Activated T-helper 17 cell treated with anti-CD3 and anti-CD28 coated beads, Interleukin-2, amount 50 U/mL, for 72 hours (primary cell): ENCODE data around the gene HCFC1. TPM values are rescaled to one million over a fixed set of nuclear protein-coding genes. Genes with fewer than 3 reads are reported as not detected.
A peak's percentile ranks its signal among the peaks of the same experiment; 100 is the strongest.

ENCODE experiments used
- ATAC-seq: fragments of 150-1000 bp; cut with Tn5 transposase; replicated peaks from 2 replicates; pipeline ENCODE4 v1.10.0; 2021; ENCODE audit warnings: mild to moderate bottlenecking, moderate library complexity
- H3K27ac Mint-ChIP-seq: one replicate; pipeline ENCODE4 v1.8.0; 2022; ENCODE audit warnings: mixed read lengths
- H3K27me3 Mint-ChIP-seq: one replicate; pipeline ENCODE4 v1.8.0; 2022; ENCODE audit warnings: mixed read lengths
- H3K36me3 Mint-ChIP-seq: one replicate; pipeline ENCODE4 v1.8.0; 2022; ENCODE audit warnings: low read depth, mild to moderate bottlenecking, mixed read lengths
- H3K4me1 Mint-ChIP-seq: one replicate; pipeline ENCODE4 v1.8.0; 2022; ENCODE audit warnings: mixed read lengths
- H3K4me3 Mint-ChIP-seq: one replicate; pipeline ENCODE4 v1.8.0; 2022; ENCODE audit warnings: mild to moderate bottlenecking, mixed read lengths
- H3K9me3 Mint-ChIP-seq: one replicate; pipeline ENCODE4 v1.8.0; 2022; ENCODE audit warnings: mixed read lengths
- total RNA-seq, 2 donors: library from RNA; stranded (reverse); gene quantifications; one replicate each; pipeline ENCODE4 v1.2.3, GENCODE V29; 2022

Gene HCFC1
- 100 to 1,000 TPM in 1 of 2 donors, 10 to 100 TPM in 1; 85.5 to 134 TPM for total RNA-seq

DNA sequence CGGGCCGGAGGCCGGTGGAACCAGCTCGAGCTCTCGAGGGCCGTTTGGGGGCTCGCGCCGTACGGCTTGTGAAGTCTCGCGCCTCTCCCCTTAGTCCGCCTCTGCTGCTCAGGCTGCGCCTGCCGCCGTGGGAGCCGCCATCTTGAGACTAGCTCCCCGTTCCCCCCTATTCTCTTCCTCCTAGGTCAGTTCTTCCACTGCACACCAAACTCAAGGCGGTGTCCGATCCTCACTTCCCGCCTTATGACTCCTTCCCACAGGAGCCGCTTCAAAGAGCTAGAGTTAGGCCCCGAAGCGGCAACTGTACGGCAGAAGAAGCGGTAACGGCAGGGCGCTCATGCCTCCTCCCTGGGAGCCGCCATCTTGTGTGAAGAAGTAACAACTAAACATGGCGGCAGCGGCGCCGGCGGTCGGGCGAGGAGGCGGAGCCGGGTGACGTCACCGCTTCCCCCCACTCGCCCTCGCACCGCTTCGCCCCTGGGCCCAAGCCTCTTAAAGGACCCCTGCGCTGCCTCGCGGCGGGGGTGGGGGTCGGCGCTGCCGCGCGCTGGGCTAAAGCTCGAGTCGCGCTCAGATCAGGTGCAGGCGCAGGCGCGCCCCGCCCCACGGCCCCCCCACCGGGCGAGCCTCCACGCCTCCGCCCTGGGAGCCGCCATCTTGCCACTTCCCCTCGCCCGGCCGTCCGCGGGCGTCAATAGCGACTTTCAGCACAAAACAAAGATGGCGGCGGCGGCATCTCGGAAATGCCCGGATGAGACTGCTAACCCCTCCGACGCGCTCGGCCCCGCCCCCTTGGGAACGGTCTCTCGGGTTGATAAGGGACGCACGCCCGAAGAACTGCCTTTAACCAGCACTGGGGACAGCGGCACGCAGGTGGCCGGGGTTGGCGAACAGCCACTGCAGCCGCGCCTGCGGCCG, at the start of gene HCFC1:
TSS of gene HCFC1 (minus strand) at position 369 of the 918 bp plus-strand sequence. CDS start 978 bp downstream, outside the sequence.
- H3K4me1 Mint-ChIP-seq: peaks cover 15% of the 10 kb centered on the region

GRCh38 chrX:154021131-154021611, 49.6 kb upstream of the HCFC1 start:
- ATAC-seq: peak; percentile 64
- Mint-ChIP-seq H3K27me3 (no peaks in the 10 kb centered on the region), H3K36me3 (peaks cover 39% of the 10 kb centered on the region), H3K4me3 (peak overlapping the region; percentile 91), H3K9me3 (no peaks in the 10 kb centered on the region), H3K4me1 (no peaks in the 10 kb centered on the region), H3K27ac (peak overlapping the region; percentile 50)

More for the DNA sequence above, at the start of gene HCFC1:
- Mint-ChIP-seq H3K9me3 (no peaks in the 10 kb centered on the region), H3K27me3 (no peaks in the 10 kb centered on the region), H3K27ac (peak within 1 kb of the TSS; percentile 92), H3K4me3 (peak within 1 kb of the TSS; percentile 90), H3K36me3 (peaks cover 46% of the 10 kb centered on the region)
- peak; percentile 48 for ATAC-seq

DNA sequence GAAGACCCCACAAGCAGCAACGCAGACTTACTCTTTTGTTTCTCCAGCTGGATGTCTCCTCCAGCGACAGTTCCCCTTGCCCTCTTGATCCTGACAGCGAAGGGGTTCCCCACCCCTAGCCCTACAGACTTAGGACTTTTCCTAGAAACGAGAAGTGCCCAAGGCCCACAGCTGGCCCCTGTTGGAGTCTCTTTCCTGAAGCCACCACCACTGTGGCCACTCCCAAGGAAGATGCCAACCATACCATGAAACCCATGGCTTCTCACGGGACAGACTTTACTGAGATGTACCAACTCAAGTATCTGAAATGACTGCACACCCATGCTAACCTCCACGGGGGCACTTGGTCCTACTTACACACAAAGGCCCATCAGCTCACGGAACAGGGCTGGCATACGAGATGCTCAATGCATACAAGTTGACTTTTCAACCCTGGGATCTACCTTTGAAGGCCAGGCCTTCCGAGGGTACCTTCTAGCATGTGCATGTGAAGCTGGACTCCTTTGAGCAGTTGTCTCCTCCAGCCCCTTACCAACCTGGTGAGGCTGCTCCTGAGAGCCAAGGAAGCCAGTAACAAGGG, 49.0 kb upstream of the HCFC1 start:
- Mint-ChIP-seq H3K4me3 (peak overlapping the region; percentile 91), H3K36me3 (peaks cover 45% of the 10 kb centered on the region), H3K9me3 (no peaks in the 10 kb centered on the region), H3K27ac (peak overlapping the region; percentile 96), H3K4me1 (no peaks in the 10 kb centered on the region), H3K27me3 (no peaks in the 10 kb centered on the region)
- ATAC-seq: peak; percentile 28

DNA sequence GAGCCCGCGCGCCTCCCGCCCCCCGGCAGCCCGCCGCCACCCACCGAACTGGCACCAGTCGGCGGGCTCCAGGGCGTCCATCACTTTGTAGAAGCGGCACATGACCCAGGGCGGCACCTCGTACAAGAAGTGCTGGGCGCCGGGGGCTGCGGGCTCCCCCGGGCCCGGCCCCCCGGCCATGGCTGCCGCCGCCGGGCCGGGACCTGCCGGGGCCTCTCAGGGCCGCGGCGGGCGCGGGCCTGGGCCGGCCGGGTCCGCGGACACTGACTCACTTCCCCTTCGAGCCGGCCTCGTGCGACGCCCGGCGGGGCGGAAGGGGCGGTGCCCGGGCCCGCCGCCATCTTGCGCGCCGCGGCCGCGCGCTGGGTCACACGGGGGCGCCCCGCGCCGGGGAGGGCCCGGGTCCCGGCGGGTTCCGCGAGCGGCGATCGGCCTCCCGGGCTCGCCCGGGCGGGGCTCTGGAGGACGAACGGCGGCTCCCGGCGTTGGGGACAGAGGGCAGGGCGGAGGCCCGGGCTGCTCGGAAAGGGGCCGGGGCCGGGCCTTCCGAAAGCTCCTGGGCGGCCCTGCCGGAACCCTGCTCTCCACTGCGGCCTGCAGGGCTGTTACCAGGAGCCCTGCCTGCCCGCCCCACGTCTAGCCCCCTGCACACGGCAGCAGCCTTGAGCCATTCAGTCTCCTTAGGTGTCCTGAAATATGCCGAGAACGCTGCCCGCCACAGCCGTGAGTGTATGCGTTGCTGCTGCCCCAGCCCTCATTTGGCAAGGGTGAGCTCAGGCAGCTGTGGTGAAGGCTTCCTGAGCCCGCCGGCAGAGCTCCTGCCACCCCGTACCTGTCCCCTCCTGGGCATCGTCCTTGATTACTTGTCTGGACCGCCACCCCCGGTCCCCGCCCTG, 48.3 kb upstream of the HCFC1 start, which contains the start of gene IRAK1:
TSS of gene IRAK1 (minus strand) at position 270 of the 896 bp plus-strand sequence. CDS start at position 180, 90 bp downstream.
- H3K4me1 Mint-ChIP-seq: no peaks in the 10 kb centered on the region
- ATAC-seq: peak; percentile 77
- peaks cover 49% of the 10 kb centered on the region for H3K36me3 Mint-ChIP-seq
- H3K4me3 Mint-ChIP-seq: peak within 1 kb of the TSS; percentile 91
- H3K27ac Mint-ChIP-seq: peak within 1 kb of the TSS; percentile 96
- no peaks in the 10 kb centered on the region for H3K27me3 Mint-ChIP-seq
- H3K9me3 Mint-ChIP-seq: no peaks in the 10 kb centered on the region

DNA sequence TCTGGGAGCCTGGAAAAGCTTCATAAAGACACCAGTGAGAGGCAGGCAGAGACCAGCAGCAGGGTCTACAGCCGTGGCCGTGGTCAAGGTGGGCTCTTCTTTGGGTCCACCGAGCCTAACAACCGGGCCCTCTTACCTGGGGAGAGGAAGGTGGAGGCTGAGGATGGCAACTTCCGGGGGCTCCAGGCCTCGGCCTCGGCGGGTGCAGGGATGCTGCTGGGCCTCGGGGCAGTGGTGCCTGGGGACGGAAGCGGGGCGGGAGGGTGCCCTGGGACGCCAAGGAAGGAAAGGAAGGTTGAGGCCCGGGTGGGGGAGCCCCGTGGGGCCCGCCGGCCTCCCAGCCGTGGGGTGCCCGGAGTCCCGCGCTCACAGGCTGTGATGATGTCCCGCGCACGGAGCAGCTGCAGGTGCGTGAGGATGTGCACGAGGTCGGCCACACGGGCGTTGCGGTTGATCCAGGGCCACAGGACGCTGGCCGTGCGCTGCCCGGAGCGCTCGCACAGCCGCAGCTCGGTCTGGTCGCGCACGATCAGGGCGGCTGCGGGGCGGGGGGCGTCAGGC, 47.5 kb upstream of the HCFC1 start:
- peaks cover 55% of the 10 kb centered on the region for H3K36me3 Mint-ChIP-seq

DNA sequence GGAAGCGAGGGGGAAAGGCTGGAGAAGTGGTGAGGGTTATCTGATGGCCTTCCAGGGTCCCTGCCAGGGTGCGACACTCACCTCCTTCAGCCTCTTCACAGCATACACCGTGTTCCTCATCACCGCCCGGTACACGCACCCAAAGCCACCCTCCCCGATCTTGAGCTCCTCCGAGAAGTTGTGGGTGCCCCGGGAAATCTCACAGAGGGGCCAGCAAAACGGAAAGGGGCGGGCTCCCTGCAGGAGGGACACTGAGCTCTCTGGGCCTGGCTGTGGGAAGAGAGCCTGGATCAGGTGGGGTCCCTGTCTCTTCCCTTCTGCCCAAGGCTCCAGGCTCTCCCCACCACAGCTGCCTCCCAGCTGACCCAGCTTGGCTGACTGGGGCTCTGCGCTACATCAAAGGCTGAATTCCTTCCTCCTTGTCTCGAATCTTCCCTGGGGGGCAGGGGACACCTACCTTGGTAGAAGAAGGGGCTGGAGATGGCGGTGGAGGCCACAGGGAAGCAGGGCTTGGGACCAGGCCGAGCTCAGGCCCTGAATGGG, 47.0 kb upstream of the HCFC1 start:
- Mint-ChIP-seq H3K9me3 (no peaks in the 10 kb centered on the region), H3K36me3 (peaks cover 58% of the 10 kb centered on the region), H3K27me3 (no peaks in the 10 kb centered on the region), H3K27ac (peak overlapping the region; percentile 88), H3K4me3 (peak overlapping the region; percentile 87), H3K4me1 (no peaks in the 10 kb centered on the region)
- ATAC-seq: no peak

More for the DNA sequence above, 47.5 kb upstream of the HCFC1 start:
- peak; percentile 16 for ATAC-seq
- Mint-ChIP-seq H3K9me3 (no peaks in the 10 kb centered on the region), H3K27ac (peak overlapping the region; percentile 88), H3K4me1 (no peaks in the 10 kb centered on the region), H3K27me3 (no peaks in the 10 kb centered on the region), H3K4me3 (peak overlapping the region; percentile 87)

- H3K4me3 Mint-ChIP-seq: peak overlapping the region; percentile 87
- H3K27me3 Mint-ChIP-seq: no peaks in the 10 kb centered on the region
- H3K27ac Mint-ChIP-seq: no peak overlapping the region
- no peaks in the 10 kb centered on the region for H3K9me3 Mint-ChIP-seq
- ATAC-seq: no peak
- peaks cover 59% of the 10 kb centered on the region for H3K36me3 Mint-ChIP-seq
- H3K4me1 Mint-ChIP-seq: no peaks in the 10 kb centered on the region
These were observed 46.3 kb upstream of the HCFC1 start for GRCh38 chrX:154017766-154018517.

DNA sequence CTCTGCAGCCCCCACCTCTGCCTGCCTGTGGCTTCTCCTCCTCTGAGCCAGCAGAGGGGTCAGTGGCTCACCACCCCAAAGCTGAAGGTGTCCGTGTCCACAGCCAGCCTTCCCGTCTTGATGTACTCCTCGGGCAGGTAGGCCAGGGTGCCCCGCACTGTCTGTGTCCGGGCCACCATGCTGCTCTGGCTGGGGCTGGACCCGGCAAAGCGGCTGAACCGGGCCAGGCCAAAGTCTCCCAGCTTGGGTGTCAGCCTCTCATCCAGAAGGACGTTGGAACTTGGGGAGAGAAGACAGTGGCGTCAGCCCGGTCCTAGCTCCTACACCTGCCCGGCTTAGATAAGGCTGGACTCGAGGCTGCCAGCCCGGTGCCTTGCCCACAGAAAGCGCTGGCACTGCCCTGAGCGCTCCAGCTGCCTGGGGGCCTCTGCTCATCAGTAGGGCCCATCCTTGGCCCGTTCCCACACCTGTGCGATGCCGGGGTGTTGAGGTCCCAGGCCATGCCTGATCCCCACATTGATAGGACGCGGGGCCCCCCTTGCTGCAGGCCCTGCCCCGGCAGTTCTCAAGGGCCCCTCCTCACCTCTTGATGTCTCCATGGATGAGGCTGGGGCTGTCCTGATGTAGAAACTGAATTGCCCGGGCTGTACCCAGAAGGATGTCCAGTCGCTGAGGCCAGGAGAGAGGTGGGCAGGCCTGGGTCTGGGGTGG, 44.9 kb upstream of the HCFC1 start:
- Mint-ChIP-seq H3K36me3 (peaks cover 65% of the 10 kb centered on the region), H3K4me1 (no peaks in the 10 kb centered on the region), H3K27ac (no peak overlapping the region), H3K4me3 (no peak overlapping the region), H3K27me3 (no peaks in the 10 kb centered on the region), H3K9me3 (no peaks in the 10 kb centered on the region)
- no peak for ATAC-seq

DNA sequence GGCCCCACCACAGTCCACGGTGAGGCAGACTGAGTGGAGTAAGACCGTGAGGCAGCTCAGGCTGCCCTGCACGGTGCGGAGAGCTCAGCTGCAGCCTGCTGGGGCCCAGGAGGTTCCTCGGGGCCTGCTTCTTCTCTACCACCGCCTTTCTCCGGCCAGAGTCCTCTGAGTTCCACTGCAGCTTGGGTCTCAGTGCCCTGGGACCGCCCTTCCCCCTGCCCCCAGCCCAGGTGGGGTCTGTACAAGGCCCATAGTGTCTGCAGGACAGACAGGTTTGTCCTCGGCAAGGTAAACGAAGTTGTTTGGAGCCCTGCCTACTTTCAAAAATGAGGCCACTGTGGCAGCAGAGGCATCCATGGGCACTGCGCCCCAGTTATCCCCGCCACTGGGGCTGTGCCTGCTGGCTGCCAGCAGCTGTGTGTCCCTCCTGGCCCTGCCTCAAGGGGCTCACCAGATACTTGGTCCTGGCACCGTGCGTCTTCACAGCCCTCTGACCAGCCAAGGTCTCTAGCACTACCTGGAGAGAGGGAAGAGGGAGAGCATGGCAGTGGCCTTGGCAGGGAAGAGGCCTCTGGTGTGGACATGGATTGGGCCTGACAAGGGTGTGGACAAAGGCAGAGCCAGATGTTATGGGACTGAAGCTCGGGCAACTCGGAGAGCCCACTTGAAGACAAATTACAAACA, 44.1 kb upstream of the HCFC1 start:
- H3K9me3 Mint-ChIP-seq: no peaks in the 10 kb centered on the region
- H3K4me1 Mint-ChIP-seq: no peaks in the 10 kb centered on the region
- H3K27ac Mint-ChIP-seq: peak overlapping the region; percentile 54
- H3K27me3 Mint-ChIP-seq: no peaks in the 10 kb centered on the region
- no peak for ATAC-seq
- peaks cover 73% of the 10 kb centered on the region for H3K36me3 Mint-ChIP-seq
- H3K4me3 Mint-ChIP-seq: peak overlapping the region; percentile 36

DNA sequence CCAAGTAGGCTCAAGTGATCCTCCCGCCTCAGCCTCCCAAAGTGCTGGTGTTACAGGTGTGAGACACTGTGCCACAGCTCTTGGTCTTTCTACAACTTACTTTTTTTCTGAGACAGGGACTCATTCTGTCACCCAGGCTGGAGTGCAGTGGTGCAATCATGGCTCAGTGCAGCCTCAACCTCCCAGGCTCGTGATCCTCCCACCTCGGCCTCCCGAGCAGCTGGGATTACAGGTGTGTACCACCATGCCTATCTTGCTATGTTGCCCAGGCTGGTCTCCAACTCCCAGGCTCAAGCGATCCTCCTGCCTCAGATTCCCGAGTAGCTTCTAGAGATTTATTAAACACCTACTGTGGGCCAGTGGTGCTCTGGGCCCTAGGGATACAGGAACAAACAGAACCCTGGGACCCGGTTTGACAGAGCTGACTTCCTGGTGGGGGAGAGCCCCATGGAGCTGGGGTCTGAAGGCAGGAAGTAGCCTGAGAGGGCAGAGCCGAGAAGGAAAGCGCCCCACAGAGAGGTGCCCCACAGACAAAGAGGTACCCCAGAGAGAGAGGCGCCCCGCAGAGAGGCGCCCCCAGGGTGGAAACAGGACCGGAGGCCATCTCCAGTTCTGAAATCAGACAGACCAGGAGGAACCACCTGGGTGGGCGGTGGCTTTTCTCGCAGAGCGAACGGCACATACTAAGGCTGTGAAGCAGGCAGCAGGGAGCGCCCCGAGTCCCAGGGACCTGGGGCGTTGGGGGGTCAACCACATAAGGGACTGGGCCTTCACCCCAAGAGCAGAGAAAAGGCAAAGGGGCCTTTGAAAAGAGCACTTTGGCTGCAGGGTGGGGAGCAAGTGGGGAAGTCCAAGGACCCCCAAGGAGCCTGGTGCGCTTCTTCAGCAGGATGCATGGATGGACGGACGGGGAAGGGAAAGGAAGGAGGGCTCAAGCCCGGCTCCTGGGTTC, 43.1 kb upstream of the HCFC1 start:
- Mint-ChIP-seq H3K27ac (no peak overlapping the region), H3K36me3 (peaks cover 78% of the 10 kb centered on the region), H3K4me3 (peak overlapping the region; percentile 35), H3K27me3 (no peaks in the 10 kb centered on the region), H3K9me3 (no peaks in the 10 kb centered on the region), H3K4me1 (no peaks in the 10 kb centered on the region)
- ATAC-seq: no peak

DNA sequence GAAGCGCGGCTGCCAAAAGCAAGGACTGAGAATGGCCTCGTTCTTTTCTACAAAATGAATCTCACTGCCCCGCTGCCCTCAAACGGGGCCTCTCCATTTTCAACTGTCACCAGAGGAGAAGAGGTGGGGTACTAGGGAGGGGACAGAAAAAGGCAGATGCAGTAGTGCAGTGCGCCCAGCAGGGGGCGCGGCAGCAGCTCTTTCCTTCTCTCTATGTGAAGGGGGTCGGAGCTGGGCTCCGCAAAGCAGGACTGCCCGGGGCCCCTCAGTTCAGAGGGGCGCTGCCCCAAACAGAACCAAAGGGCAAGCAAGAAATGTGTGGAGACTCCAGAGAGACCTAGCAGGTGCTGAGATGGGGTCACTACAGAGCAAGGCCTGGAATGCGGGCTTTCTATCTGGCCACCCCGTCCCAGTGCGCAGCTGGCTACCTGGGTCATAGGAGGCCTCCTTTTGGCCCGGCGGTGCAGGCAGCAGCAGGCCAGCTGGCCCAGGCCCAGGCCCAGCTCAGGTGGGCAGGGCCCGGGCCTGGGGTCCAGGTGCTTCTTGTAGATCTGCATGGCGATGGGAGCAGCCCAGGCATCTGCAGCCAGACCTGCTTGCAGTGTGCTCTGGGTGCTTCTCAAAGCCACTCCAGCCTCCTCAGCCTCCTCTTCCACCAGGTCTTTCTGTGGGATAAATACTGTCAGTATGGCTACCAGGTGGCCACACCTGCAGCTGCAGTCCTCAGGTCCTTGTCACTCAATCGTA, 42.2 kb upstream of the HCFC1 start:
- Mint-ChIP-seq H3K27ac (no peak overlapping the region), H3K9me3 (no peaks in the 10 kb centered on the region), H3K4me3 (no peak overlapping the region), H3K27me3 (no peaks in the 10 kb centered on the region), H3K4me1 (no peaks in the 10 kb centered on the region), H3K36me3 (peaks cover 83% of the 10 kb centered on the region)
- ATAC-seq: peak; percentile 72
